Jurkat, Clone E6-1 (cell line): Measurements from ENCODE around the gene PPARD.

Experiments used
- DNase-seq: peaks from one replicate; pipeline ENCODE4 v3.0.0-alpha.2; 2011; ENCODE audit warnings: low read depth, low spot score
- H3K4me3 ChIP-seq: 2 replicates; pipeline ENCODE4 v1.5.1; 2011; ENCODE audit warnings: mild to moderate bottlenecking, low read length, control low read depth, moderate library complexity

The PPARD gene

GRCh38 chr6:35397806-35398418 is 55.6 kb downstream of the PPARD start:
- no peak for DNase-seq
- no peak overlapping the region for H3K4me3 ChIP-seq

- DNase-seq: no peak
- H3K4me3 ChIP-seq: no peak overlapping the region
Measured at GRCh38 chr6:35398526-35398925, 56.2 kb downstream of the PPARD start.

DNA sequence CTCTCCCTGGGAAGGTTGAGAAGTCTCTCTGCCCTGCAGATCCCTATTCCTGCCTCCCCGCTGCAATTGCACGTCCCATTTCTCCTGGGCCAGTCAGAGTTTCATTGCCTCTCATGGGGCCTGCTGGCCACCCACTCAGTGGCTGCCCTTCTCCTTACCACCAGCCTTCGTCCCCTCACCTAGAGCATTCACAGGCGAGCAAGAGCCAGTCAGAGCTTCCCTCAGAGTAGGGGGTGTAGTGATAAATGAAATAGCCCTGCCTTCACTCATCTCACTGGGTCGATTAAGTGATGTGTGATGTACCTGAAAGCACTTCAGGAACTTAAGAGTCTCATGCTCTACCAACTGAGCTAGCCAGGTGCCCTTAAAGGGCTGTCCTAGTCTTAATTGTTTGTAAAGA is 57.8 kb downstream of the PPARD start:
- H3K4me3 ChIP-seq: no peak overlapping the region
- DNase-seq: no peak

GRCh38 chr6:35400901-35401311 is 58.5 kb downstream of the PPARD start:
- H3K4me3 ChIP-seq: no peak overlapping the region
- no peak for DNase-seq

- H3K4me3 ChIP-seq: no peak overlapping the region
Measured at GRCh38 chr6:35401514-35401913, 59.2 kb downstream of the PPARD start.

GRCh38 chr6:35402136-35402855 is 59.9 kb downstream of the PPARD start:
- no peak for DNase-seq
- no peak overlapping the region for H3K4me3 ChIP-seq

More at GRCh38 chr6:35401514-35401913, 59.2 kb downstream of the PPARD start:
- DNase-seq: no peak

- no peak for DNase-seq
- no peak overlapping the region for H3K4me3 ChIP-seq
Measured at GRCh38 chr6:35402856-35403191, 60.5 kb downstream of the PPARD start.

DNA sequence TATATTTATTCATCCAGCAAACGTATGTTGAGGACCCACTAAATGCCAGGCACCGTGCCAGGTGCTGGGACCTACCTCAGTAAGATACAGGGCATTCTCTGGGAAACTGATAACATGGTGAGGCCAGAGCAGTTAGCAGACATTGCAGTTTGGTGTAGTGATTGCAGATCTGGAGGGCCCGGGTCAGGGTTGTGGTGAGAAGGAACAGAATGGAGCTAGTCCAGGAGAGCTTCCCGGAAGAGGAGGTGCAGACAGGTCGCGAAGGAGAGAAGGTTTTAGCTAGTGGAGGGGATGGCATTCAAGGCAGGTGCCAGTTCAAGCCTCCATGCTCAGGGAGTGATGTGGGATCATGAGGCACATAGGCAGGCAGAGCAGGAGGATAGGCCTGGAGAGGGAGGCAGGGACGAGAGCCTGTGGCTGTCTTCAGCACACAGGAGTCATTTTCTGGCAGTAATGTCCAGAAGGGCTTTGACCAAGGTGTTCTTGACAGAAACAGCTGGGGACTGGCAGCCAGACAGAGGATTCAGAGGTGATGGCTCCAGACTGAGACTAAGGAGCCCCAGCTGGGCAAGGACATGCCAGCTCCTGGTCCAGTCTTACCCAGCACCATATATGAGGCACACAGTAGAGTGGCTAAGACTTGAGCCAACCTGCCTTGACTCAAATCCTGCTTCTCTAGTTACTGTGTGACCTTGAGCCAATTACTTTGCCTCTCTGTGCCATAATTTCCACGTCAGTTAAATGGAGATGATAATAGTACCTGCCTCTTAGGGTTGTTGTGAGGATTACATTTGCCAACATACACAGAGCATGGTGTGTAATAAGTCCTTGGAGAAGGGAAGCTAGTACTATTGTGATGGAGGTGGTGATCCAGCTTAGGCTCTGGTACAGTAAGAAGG is 61.4 kb downstream of the PPARD start:
- no peak overlapping the region for H3K4me3 ChIP-seq
- DNase-seq: no peak

DNA sequence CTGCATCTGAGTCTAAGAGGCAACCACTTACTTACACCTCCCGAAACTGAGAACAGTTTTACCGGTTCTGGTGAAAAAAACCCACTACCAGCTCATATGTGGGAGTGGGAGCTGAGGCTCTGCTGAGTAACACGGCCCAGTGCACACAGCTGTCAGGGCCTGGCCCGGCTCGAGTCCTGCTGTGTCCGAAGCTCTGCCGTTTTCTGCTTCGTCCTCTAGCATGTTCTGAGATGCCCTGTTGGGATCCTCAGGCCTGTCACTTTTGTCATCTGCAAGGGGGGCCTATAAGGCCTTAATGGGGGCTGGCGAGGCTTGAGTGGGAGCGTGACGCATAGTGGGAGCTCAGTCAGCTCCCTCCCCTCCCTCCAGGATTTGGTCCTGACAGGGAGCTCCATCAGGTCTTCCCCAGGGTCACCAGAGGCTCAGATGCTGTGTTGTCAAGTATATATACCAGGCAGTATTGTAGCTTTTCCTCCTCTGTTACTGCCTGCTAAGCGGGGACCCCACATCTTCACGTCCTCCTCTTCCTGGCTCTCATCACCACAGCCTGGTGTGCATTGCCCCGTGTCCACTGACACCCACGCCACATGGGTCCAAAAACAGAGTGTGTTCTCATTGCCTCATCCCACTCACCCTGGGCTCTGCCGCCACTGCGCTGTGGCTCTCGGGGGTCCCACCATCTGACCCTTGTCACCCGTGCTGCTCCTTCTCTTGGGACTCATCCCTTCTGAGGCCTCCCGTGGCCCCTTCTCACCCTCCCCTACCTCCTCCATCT is 64.5 kb downstream of the PPARD start:
- no peak for DNase-seq

GRCh38 chr6:35409245-35409644 is 66.9 kb downstream of the PPARD start:
- no peak overlapping the region for H3K4me3 ChIP-seq
- no peak for DNase-seq

More for the DNA sequence above, 64.5 kb downstream of the PPARD start:
- no peak overlapping the region for H3K4me3 ChIP-seq

DNA sequence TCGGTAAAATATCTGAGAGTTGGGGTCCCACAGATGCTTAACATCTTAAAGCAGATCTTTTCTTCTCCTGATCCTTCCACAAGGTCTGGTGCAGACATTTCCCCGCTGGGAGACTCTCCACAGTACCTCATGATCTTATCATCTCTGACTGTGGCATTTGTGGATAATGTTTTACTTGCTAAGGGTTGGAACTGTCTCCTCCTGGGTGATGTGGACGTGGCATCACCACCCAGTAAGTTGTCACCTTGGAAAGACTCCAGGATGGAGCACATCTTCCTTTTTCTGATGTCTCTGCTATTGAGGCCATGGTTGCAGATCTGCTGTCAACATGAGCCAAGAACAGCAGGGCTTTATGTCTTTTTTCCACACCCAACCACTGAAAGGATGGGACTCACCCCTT is 67.8 kb downstream of the PPARD start:
- no peak for DNase-seq
- no peak overlapping the region for H3K4me3 ChIP-seq

- H3K4me3 ChIP-seq: no peak overlapping the region
- DNase-seq: peak; percentile 17
Measured at GRCh38 chr6:35411066-35411465, 68.7 kb downstream of the PPARD start.

- no peak overlapping the region for H3K4me3 ChIP-seq
- DNase-seq: no peak
Measured at GRCh38 chr6:35412102-35412501, 69.7 kb downstream of the PPARD start.

- no peak overlapping the region for H3K4me3 ChIP-seq
- DNase-seq: no peak
Measured at GRCh38 chr6:35413911-35414310, 71.6 kb downstream of the PPARD start.

DNA sequence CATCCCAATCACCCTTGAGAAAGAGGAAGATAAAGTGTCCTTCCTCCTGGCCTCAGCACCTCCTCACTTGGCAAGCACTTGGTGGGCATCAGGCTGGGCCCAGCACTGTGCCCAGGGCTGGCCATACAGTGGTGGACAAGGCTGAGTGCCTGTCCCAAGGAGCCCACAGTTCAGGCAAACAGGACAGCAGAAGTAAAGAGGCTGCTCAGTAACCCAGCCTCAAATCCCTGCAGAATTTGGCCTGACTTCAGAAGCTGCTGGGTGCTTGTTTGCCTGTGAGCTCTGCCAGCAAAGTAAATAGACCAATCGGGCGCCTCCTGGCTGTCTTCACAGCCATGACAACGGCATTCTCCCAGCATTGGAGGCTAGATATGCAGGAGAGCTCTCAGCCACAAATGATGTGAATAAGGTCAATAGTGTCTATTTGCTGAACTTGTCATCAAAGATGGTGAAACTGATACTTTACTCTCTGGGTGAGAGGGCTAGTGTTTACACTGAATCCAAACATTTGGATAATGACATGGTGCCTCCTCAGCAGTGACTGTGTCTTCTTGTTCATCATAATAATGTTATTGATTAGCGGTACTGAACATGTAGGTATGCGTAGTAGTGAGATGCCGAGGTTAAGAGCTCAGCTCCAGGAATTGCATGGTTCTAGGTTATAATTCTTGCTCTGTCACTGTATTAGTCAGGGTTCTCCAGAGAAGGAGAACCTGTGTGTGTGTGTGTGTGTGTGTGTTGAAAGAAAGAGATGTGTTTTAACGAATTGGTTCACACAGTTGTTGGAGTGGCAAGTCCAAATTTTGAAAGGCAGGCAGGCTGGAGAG is 72.9 kb downstream of the PPARD start:
- DNase-seq: peak; percentile 19
- H3K4me3 ChIP-seq: no peak overlapping the region

DNA sequence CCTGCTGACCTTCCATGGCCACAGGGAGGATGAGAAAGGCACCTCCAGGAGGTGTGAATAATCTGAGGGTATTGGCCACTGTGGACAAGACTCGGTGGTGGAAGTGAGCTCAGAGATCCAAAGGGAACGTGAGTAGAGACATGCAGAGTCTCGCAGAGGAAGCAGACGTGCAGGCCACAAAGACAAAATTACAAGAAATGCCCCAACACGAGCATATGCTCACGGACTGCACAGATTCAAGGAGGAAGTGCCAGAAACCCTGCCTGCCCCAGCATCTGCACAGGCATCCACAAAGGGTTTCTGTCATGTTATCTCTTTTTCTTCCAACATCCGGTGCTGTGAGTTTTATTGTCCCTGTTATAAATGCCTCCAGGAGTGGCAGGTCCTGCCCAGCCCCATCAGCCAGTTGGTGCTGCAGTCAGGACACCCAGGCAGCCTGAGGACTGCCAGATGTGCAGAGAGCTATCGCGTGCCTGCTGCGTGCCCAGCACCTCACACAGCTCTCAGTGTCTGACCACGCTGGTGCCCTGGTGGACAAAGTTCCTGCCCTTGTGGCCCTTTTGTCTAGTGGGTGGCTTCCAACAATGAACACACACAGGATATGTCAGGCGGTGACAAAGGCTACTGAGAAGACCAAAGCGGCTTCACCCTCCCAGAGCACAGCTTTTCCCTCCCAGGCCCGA is 75.8 kb downstream of the PPARD start:
- no peak overlapping the region for H3K4me3 ChIP-seq
- DNase-seq: peak; percentile 22

- DNase-seq: peak; percentile 61
- H3K4me3 ChIP-seq: no peak overlapping the region
Measured at GRCh38 chr6:35419417-35419816, 77.1 kb downstream of the PPARD start.

DNA sequence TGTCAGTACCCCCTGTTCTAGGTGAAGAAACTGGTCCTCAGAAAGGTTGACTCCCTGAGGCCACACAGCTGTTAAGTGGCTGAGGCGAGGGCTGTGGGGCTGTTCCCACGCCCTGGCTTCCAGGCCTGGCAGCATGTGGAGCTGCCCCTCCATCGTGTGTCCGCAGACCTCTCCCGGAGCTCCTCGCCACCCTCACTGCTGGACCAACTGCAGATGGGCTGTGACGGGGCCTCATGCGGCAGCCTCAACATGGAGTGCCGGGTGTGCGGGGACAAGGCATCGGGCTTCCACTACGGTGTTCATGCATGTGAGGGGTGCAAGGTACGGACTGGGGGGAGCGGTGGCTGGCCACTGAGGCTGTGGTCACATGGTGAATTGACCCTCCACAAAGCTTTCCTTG is 77.6 kb downstream of the PPARD start:
- no peak overlapping the region for H3K4me3 ChIP-seq
- DNase-seq: no peak
